K562 (cell line): ENCODE measurements around the gene LTBP2. TPM values are rescaled to one million over a fixed set of nuclear protein-coding genes. Genes with fewer than 3 reads are reported as not detected.

Source experiments
- ATAC-seq: fragments of 200-7000 bp; cut with Tn5 transposase; 3 replicates; pipeline ENCODE4 v1.9.1; 2020; ENCODE audit warnings: moderate library complexity
- BruUV-seq: library from RNA; stranded (reverse); fragments of 400-500 nt; replicated peaks from 2 replicates; lab custom pipeline; 2021; lab: Mats Ljungman, UMichigan
- CTCF ChIA-PET: fragments of 300-600 bp; formaldehyde crosslinking; extraction: SDS; loops from one replicate; lab custom pipeline; 2021; ENCODE audit warnings: low intra/inter-chr PET ratio; lab: Yijun Ruan, JAX
- POLR2A ChIA-PET: fragments of 300-600, 350-650 bp; sonication (Branson Sonifier 250); formaldehyde crosslinking; extraction: SDS; loops from one replicate; lab custom pipeline; 2021; ENCODE audit warnings: antibody characterized with exemption, inconsistent platforms; lab: Yijun Ruan, JAX
- DNase-seq, 4 experiments: peaks; one replicate each; pipeline versions ENCODE4 v3.0.0 to v3.0.0-alpha.2; 2011 to 2018; ENCODE audit warnings: low spot score in 3 of 4, mixed read lengths in 3 of 4; ENCODE audit errors: extremely low read depth in 1 of 4
- FAIRE-seq: peaks from 2 replicates; lab custom pipeline; 2011; peaks lifted over from hg19 to GRCh38; lab: Jason Lieb, UNC
- H2AFZ ChIP-seq: 2 replicates; pipeline ENCODE4 v1.6.0; 2011; ENCODE audit warnings: low read depth, low read length, control low read depth, inconsistent platforms
- H3K27ac ChIP-seq: fragments of 200-600 bp; 3 replicates; pipeline ENCODE4 v1.8.0; 2011; ENCODE audit warnings: low read depth, mild to moderate bottlenecking, control low read depth, inconsistent platforms, low read length, moderate library complexity, mixed read lengths; ENCODE audit errors: extremely low read depth
- H3K27me3 ChIP-seq, 2 experiments: fragments of 300-600 bp in 1 of 2; 2 replicates in 1 of 2; 3 replicates in 1 of 2; pipeline versions ENCODE4 v1.6.0 to v1.8.0; 2011; ENCODE audit warnings: inconsistent platforms in 2 of 2, low read length in 2 of 2, mild to moderate bottlenecking in 1 of 2, mixed read lengths in 1 of 2, moderate library complexity in 1 of 2; ENCODE audit not compliant: control insufficient read depth in 2 of 2, insufficient read depth in 2 of 2
- H3K36me3 ChIP-seq: fragments of 300-600 bp; 3 replicates; pipeline ENCODE4 v1.8.0; 2011; ENCODE audit warnings: mild to moderate bottlenecking, low read length, inconsistent platforms; ENCODE audit not compliant: control insufficient read depth, insufficient read depth
- H3K4me1 ChIP-seq, 2 experiments: fragments of 200-600 bp in 1 of 2; replicated peaks in 1 of 2; 2 replicates in 1 of 2; 3 replicates in 1 of 2; pipeline versions ENCODE4 v1.5.1 to v1.8.0; 2011; ENCODE audit warnings: inconsistent platforms in 2 of 2, low read length in 2 of 2, mild to moderate bottlenecking in 1 of 2, mixed read lengths in 1 of 2, moderate library complexity in 1 of 2; ENCODE audit not compliant: control insufficient read depth in 2 of 2, insufficient read depth in 2 of 2
- H3K4me2 ChIP-seq: 2 replicates; pipeline ENCODE4 v1.6.1; 2011; ENCODE audit warnings: low read length, control low read depth, inconsistent platforms, mixed read lengths; ENCODE audit not compliant: insufficient read depth
- H3K4me3 ChIP-seq: fragments of 200-600 bp; sonication (generic), shearing (Covaris generic); 2 replicates; pipeline ENCODE4 v1.5.1; 2016; ENCODE audit warnings: control low read depth, inconsistent platforms
- H3K79me2 ChIP-seq: fragments of 200-600 bp; 3 replicates; pipeline ENCODE4 v1.8.0; 2011; ENCODE audit warnings: low read length, inconsistent platforms; ENCODE audit not compliant: control insufficient read depth, insufficient read depth
- H3K9ac ChIP-seq, 2 experiments: 2 replicates each; pipeline versions ENCODE4 v1.6.0 to v1.6.1; 2011; ENCODE audit warnings: low read depth in 2 of 2, low read length in 2 of 2, control low read depth in 1 of 2, inconsistent platforms in 1 of 2, mild to moderate bottlenecking in 1 of 2, mixed read lengths in 1 of 2; ENCODE audit not compliant: insufficient read depth in 1 of 2
- H3K9me1 ChIP-seq: one replicate; pipeline ENCODE4 v1.6.0; 2011; ENCODE audit warnings: inconsistent platforms, mild to moderate bottlenecking, low read length, moderate library complexity; ENCODE audit not compliant: control insufficient read depth, insufficient read depth
- H3K9me3 ChIP-seq: replicated peaks from 2 replicates; pipeline ENCODE4 v1.5.1; 2011; ENCODE audit warnings: low read depth, low read length, inconsistent platforms; ENCODE audit not compliant: control insufficient read depth, insufficient read depth
- H4K20me1 ChIP-seq: replicated peaks from 2 replicates; pipeline ENCODE4 v1.6.1; 2011; ENCODE audit warnings: low read length, inconsistent platforms, mixed read lengths; ENCODE audit not compliant: control insufficient read depth, insufficient read depth
- MAFG ChIP-seq: fragments of 450-650 bp; conservative IDR thresholded peaks from 2 replicates; pipeline ENCODE4 v1.6.1; 2016; ENCODE audit warnings: missing genetic modification characterization, missing compliant biosample characterization
- MCM5 ChIP-seq: fragments of 450-650 bp; IDR thresholded peaks from 2 replicates; pipeline ENCODE4 v1.6.1; 2016; ENCODE audit warnings: low read depth
- VEZF1 ChIP-seq: fragments of 200-800 bp; sonication (Bioruptor generic); IDR thresholded peaks from 2 replicates; pipeline ENCODE4 v1.6.1; 2017; ENCODE audit warnings: missing genetic modification characterization, missing compliant biosample characterization
- ZNF12 ChIP-seq: sonication (generic); formaldehyde crosslinking; IDR thresholded peaks from 2 replicates; pipeline ENCODE4 v1.4.0; 2020; ENCODE audit warnings: mild to moderate bottlenecking, missing genetic modification reagents
- WGBS: fragments of 100-300 bp; shearing (Covaris generic); methylation state at CpG from one replicate; pipeline ENCODE4 v1.1.6; 2016; ENCODE audit warnings: low coverage, mixed read lengths; ENCODE audit not compliant: insufficient coverage; ENCODE audit errors: missing lambda C conversion rate; 5-methylcytosine and 5-hydroxymethylcytosine counted together
- in situ Hi-C: fragments of 300-500 bp; cut with MboI; formaldehyde crosslinking; loops from 4 replicates; pipeline ENCODE4 v1.15.0; 2018; ENCODE audit warnings: inconsistent platforms, mixed read lengths
- intact Hi-C: fragments of 100-400 bp; cut with micrococcal nuclease; formaldehyde crosslinking; loops from 2 replicates; pipeline ENCODE4 v1.14.2; 2022
- polyA plus RNA-seq, 8 experiments: library from polyadenylated mRNA; depleted of rRNA in 4 of 8; stranded (reverse) in 5 of 8; unstranded in 3 of 8; fragments of >200 nt; fragmentation: Nextera tagmentation in 2 of 8; fragmentation: Illumina TruSeq in 1 of 8; extraction: Ambion mirVana in 2 of 8; extraction: Trizol in 1 of 8; gene quantifications; 2 replicates each; pipeline versions ENCODE4 v1.2.1 to v1.2.3, GENCODE V29; 2011 to 2014; ENCODE audit warnings: inconsistent platforms in 1 of 8, missing spikeins in 1 of 8
- total RNA-seq, 7 experiments: library from RNA; depleted of rRNA in 6 of 7; stranded (reverse); fragments of >200 nt in 6 of 7; fragmentation: Illumina TruSeq in 2 of 7; extraction: Trizol in 2 of 7; gene quantifications; 2 replicates each; pipeline versions ENCODE4 v1.2.1 to v1.2.3, GENCODE V29; 2011 to 2021; ENCODE audit warnings: low replicate concordance in 1 of 7

Gene LTBP2
- total and polyA plus RNA-seq, 9 of the 15 experiments (the other 6 are each of a cell fraction or from before 2014, with no cell fraction given), result under 0.01 to 0.18 (median 0.03) TPM; not detected in 3

DNA sequence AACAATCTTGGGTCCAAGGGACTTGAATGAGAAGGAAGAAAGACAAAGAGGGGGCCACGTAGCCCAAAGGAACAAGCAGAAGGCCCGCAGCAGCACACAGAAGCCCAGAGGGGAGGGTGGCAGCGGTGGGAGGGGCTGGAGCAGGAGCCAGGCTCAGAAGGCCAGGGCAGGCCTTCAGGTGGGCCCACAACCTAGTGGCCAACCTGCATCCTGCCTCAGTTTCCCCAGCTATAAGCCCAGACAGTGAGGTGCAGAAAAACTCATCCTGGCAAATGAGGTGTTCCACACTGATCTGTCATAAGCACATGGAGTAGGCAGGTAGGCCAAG, 34.1 kb downstream of the LTBP2 start:
- Histone ChIP-seq H3K27me3 (peaks cover 4 to 31% of the 10 kb centered on the region in 2 experiments; a peak in 3 of 5 replicates), H3K27ac (no peak overlapping the region), H3K9me1 (no peaks in the 10 kb centered on the region), H2AFZ (no peak overlapping the region), H3K79me2 (no peaks in the 10 kb centered on the region), H3K9me3 (no peaks in the 10 kb centered on the region), H3K4me3 (no peak overlapping the region), H3K9ac (no peak overlapping the region), H4K20me1 (no peaks in the 10 kb centered on the region; the same call in 1 of the 2 replicates), H3K4me1 (no peaks in the 10 kb centered on the region; a peak in 1 of 5 replicates), H3K4me2 (no peak overlapping the region), H3K36me3 (no peaks in the 10 kb centered on the region)
- CTCF ChIA-PET, result no interaction called here
- ATAC-seq, result no peak
- TF ChIP-seq MCM5, result no peak
- TF ChIP-seq ZNF12, result no peak
- no peak for TF ChIP-seq VEZF1 (CRISPR knock-in tag)
- no peak for TF ChIP-seq MAFG (tag)
- no peak for DNase-seq
- intact Hi-C loops, result no loop called here
- in situ Hi-C loops, result no loop called here
- 0% methylated on average over 2 of the region's 3 CpGs for WGBS
- no peak for FAIRE-seq
- no TSS peak for BruUV-seq
- POLR2A ChIA-PET, result no interaction called here
